Measurements from ENCODE around the gene TMSB4X.
"Not testable (repeated sequence)": the region's sequence is repeated elsewhere in the genome, so short reads cannot be mapped to it uniquely, and the experiment has no call there.

The TMSB4X gene

GRCh38 chrX:12955882-12956703 lies 18.8 kb upstream of the TMSB4X start:
- no peak overlapping the region for H3K27ac ChIP-seq (ENCODE audit: low read depth, low read length)
- no peak overlapping the region for H3K4me3 ChIP-seq (ENCODE audit: low read depth, low read length)

GRCh38 chrX:12956704-12957534 lies 18.0 kb upstream of the TMSB4X start:
- no peak overlapping the region for H3K27ac ChIP-seq (ENCODE audit: low read depth, low read length)
- H3K9ac ChIP-seq (ENCODE audit: low read depth, low read length) = no peak overlapping the region
- H3K27me3 ChIP-seq (ENCODE audit: control insufficient read depth, insufficient read depth, low read length) = no peaks in the 10 kb centered on the region
- no peaks in the 10 kb centered on the region for H3K4me1 ChIP-seq (ENCODE audit: control insufficient read depth, insufficient read depth, low read length)
- no peak overlapping the region for H3K4me3 ChIP-seq (ENCODE audit: low read depth, low read length)
- H3K36me3 ChIP-seq (ENCODE audit: control insufficient read depth, insufficient read depth, low read length) = no peaks in the 10 kb centered on the region
- no peaks in the 10 kb centered on the region for H3K9me3 ChIP-seq (ENCODE audit: control insufficient read depth, insufficient read depth, low read length)

More at GRCh38 chrX:12955882-12956703, 18.8 kb upstream of the TMSB4X start:
- no peaks in the 10 kb centered on the region for H3K9me3 ChIP-seq (ENCODE audit: control insufficient read depth, insufficient read depth, low read length)
- H3K4me1 ChIP-seq (ENCODE audit: control insufficient read depth, insufficient read depth, low read length) = no peaks in the 10 kb centered on the region
- H3K9ac ChIP-seq (ENCODE audit: low read depth, low read length) = no peak overlapping the region
- H3K27me3 ChIP-seq (ENCODE audit: control insufficient read depth, insufficient read depth, low read length) = no peaks in the 10 kb centered on the region
- H3K36me3 ChIP-seq (ENCODE audit: control insufficient read depth, insufficient read depth, low read length) = no peaks in the 10 kb centered on the region

GRCh38 chrX:12958059-12958458 lies 16.9 kb upstream of the TMSB4X start:
- H3K9ac ChIP-seq (ENCODE audit: low read depth, low read length) = no peak overlapping the region
- H3K36me3 ChIP-seq (ENCODE audit: control insufficient read depth, insufficient read depth, low read length) = no peaks in the 10 kb centered on the region
- H3K27ac ChIP-seq (ENCODE audit: low read depth, low read length) = no peak overlapping the region
- no peak overlapping the region for H3K4me3 ChIP-seq (ENCODE audit: low read depth, low read length)
- H3K4me1 ChIP-seq (ENCODE audit: control insufficient read depth, insufficient read depth, low read length) = no peaks in the 10 kb centered on the region
- no peaks in the 10 kb centered on the region for H3K27me3 ChIP-seq (ENCODE audit: control insufficient read depth, insufficient read depth, low read length)
- H3K9me3 ChIP-seq (ENCODE audit: control insufficient read depth, insufficient read depth, low read length) = no peaks in the 10 kb centered on the region

GRCh38 chrX:12958461-12958860 lies 16.4 kb upstream of the TMSB4X start:
- H3K27me3 ChIP-seq (ENCODE audit: control insufficient read depth, insufficient read depth, low read length) = no peaks in the 10 kb centered on the region
- H3K27ac ChIP-seq (ENCODE audit: low read depth, low read length) = no peak overlapping the region
- H3K36me3 ChIP-seq (ENCODE audit: control insufficient read depth, insufficient read depth, low read length) = no peaks in the 10 kb centered on the region
- no peaks in the 10 kb centered on the region for H3K4me1 ChIP-seq (ENCODE audit: control insufficient read depth, insufficient read depth, low read length)
- H3K9me3 ChIP-seq (ENCODE audit: control insufficient read depth, insufficient read depth, low read length) = no peaks in the 10 kb centered on the region
- no peak overlapping the region for H3K4me3 ChIP-seq (ENCODE audit: low read depth, low read length)
- H3K9ac ChIP-seq (ENCODE audit: low read depth, low read length) = no peak overlapping the region

GRCh38 chrX:12961196-12961718 lies 13.7 kb upstream of the TMSB4X start:
- Histone ChIP-seq H3K9me3 (ENCODE audit: control insufficient read depth, insufficient read depth, low read length) (no peaks in the 10 kb centered on the region), H3K4me1 (ENCODE audit: control insufficient read depth, insufficient read depth, low read length) (no peaks in the 10 kb centered on the region), H3K9ac (ENCODE audit: low read depth, low read length) (no peak overlapping the region), H3K4me3 (ENCODE audit: low read depth, low read length) (no peak overlapping the region), H3K36me3 (ENCODE audit: control insufficient read depth, insufficient read depth, low read length) (no peaks in the 10 kb centered on the region), H3K27ac (ENCODE audit: low read depth, low read length) (no peak overlapping the region), H3K27me3 (ENCODE audit: control insufficient read depth, insufficient read depth, low read length) (no peaks in the 10 kb centered on the region)

- H3K4me1 ChIP-seq (ENCODE audit: control insufficient read depth, insufficient read depth, low read length) = no peaks in the 10 kb centered on the region
- no peaks in the 10 kb centered on the region for H3K9me3 ChIP-seq (ENCODE audit: control insufficient read depth, insufficient read depth, low read length)
- no peak overlapping the region for H3K27ac ChIP-seq (ENCODE audit: low read depth, low read length)
- H3K27me3 ChIP-seq (ENCODE audit: control insufficient read depth, insufficient read depth, low read length) = no peaks in the 10 kb centered on the region
- no peak overlapping the region for H3K9ac ChIP-seq (ENCODE audit: low read depth, low read length)
- no peaks in the 10 kb centered on the region for H3K36me3 ChIP-seq (ENCODE audit: control insufficient read depth, insufficient read depth, low read length)
- H3K4me3 ChIP-seq (ENCODE audit: low read depth, low read length) = no peak overlapping the region
These were observed 12.8 kb upstream of the TMSB4X start for GRCh38 chrX:12962041-12962504.

- H3K9ac ChIP-seq (ENCODE audit: low read depth, low read length); H3K9me3 ChIP-seq (ENCODE audit: control insufficient read depth, insufficient read depth, low read length); H3K36me3 ChIP-seq (ENCODE audit: control insufficient read depth, insufficient read depth, low read length); H3K27ac ChIP-seq (ENCODE audit: low read depth, low read length); H3K4me1 ChIP-seq (ENCODE audit: control insufficient read depth, insufficient read depth, low read length); H3K27me3 ChIP-seq (ENCODE audit: control insufficient read depth, insufficient read depth, low read length); H3K4me3 ChIP-seq (ENCODE audit: low read depth, low read length): not testable (repeated sequence)
These were observed 11.6 kb upstream of the TMSB4X start for GRCh38 chrX:12963210-12963850.

- Histone ChIP-seq H3K4me3 (ENCODE audit: low read depth, low read length) (no peak overlapping the region), H3K4me1 (ENCODE audit: control insufficient read depth, insufficient read depth, low read length) (0 out of 2 replicates have a peak, but pooled peaks cover 2% of the 10 kb centered on the region), H3K9ac (ENCODE audit: low read depth, low read length) (no peak overlapping the region), H3K9me3 (ENCODE audit: control insufficient read depth, insufficient read depth, low read length) (no peaks in the 10 kb centered on the region), H3K27me3 (ENCODE audit: control insufficient read depth, insufficient read depth, low read length) (no peaks in the 10 kb centered on the region), H3K27ac (ENCODE audit: low read depth, low read length) (no peak overlapping the region), H3K36me3 (ENCODE audit: control insufficient read depth, insufficient read depth, low read length) (no peaks in the 10 kb centered on the region)
These were observed 9.6 kb upstream of the TMSB4X start for GRCh38 chrX:12965131-12965940.

- peaks cover 9% of the 10 kb centered on the region; the same call in 1 of the 2 replicates for H3K4me1 ChIP-seq (ENCODE audit: control insufficient read depth, insufficient read depth, low read length)
These were observed 8.8 kb upstream of the TMSB4X start for GRCh38 chrX:12966151-12966550.

More at GRCh38 chrX:12966151-12966550, 8.8 kb upstream of the TMSB4X start:
- Histone ChIP-seq H3K36me3 (ENCODE audit: control insufficient read depth, insufficient read depth, low read length) (no peaks in the 10 kb centered on the region), H3K27ac (ENCODE audit: low read depth, low read length) (no peak overlapping the region), H3K4me3 (ENCODE audit: low read depth, low read length) (no peak overlapping the region), H3K9ac (ENCODE audit: low read depth, low read length) (no peak overlapping the region), H3K9me3 (ENCODE audit: control insufficient read depth, insufficient read depth, low read length) (no peaks in the 10 kb centered on the region), H3K27me3 (ENCODE audit: control insufficient read depth, insufficient read depth, low read length) (no peaks in the 10 kb centered on the region)
